ENCODE results near the gene TMEM164. TPM values are rescaled to one million over a fixed set of nuclear protein-coding genes. Genes with fewer than 3 reads are reported as not detected.

Gene TMEM164
- total and polyA plus RNA-seq, 8 donors: 7.3 to 21.3 (median 11.9) TPM

- WGBS, 2 donors: 33 to 43% methylated on average over 1 of the region's 1 CpG
- no peak overlapping the region for H3K27ac ChIP-seq
Measured at GRCh38 chrX:110162867-110163266, 160.0 kb downstream of the TMEM164 start.

GRCh38 chrX:110163488-110163887 lies 160.6 kb downstream of the TMEM164 start:
- 51 to 56% methylated on average over 3 of the region's 3 CpGs for WGBS, 2 donors
- no peak for TF ChIP-seq CTCF (IDR thresholded peaks at IDR 0.05)
- DNase-seq (no peak), FAIRE-seq (no peak), ATAC-seq (peak in 2 of 4 donors; percentile 24 to 27)
- H3K4me3 ChIP-seq: no peak overlapping the region
- no peaks in the 10 kb centered on the region for H3K36me3 ChIP-seq
- intact Hi-C loops (cut with DNase I): loop anchor here in 2 of 3 donors (5.0 to 10.0 kb wide), 2 partner anchors 244 to 251 kb away; no protein-coding TSS in a partner anchor
- H3K4me1 ChIP-seq: no peaks in the 10 kb centered on the region
- H3K9me3 ChIP-seq: no peaks in the 10 kb centered on the region
- H3K27ac ChIP-seq: no peak overlapping the region
- peaks cover 0 to 13% (median 0%) of the 10 kb centered on the region in 4 donors for H3K27me3 ChIP-seq

More at GRCh38 chrX:110162867-110163266, 160.0 kb downstream of the TMEM164 start:
- no peaks in the 10 kb centered on the region for H3K4me1 ChIP-seq
- TF ChIP-seq CTCF (IDR thresholded peaks at IDR 0.05): no peak
- H3K9me3 ChIP-seq: no peaks in the 10 kb centered on the region
- H3K36me3 ChIP-seq: no peaks in the 10 kb centered on the region
- no peak overlapping the region for H3K4me3 ChIP-seq
- H3K27me3 ChIP-seq: peaks cover 0 to 13% (median 0%) of the 10 kb centered on the region in 4 donors
- ATAC-seq: no peak
- DNase-seq: no peak
- FAIRE-seq: no peak
- intact Hi-C loops (cut with DNase I): loop anchor here in 2 of 3 donors (5.0 to 10.0 kb wide), 2 partner anchors 244 to 252 kb away; no protein-coding TSS in a partner anchor

GRCh38 chrX:110167952-110168451 lies 165.1 kb downstream of the TMEM164 start:
- Histone ChIP-seq H3K27ac (no peak overlapping the region), H3K4me3 (no peak overlapping the region), H3K9me3 (no peaks in the 10 kb centered on the region), H3K36me3 (no peaks in the 10 kb centered on the region), H3K4me1 (no peaks in the 10 kb centered on the region), H3K27me3 (peaks cover 0 to 13% (median 0%) of the 10 kb centered on the region in 4 donors)
- FAIRE-seq (no peak), ATAC-seq (peak in 3 of 4 donors; percentile 27 to 68 (median 66)), DNase-seq (peak in 3 of 6 donors; percentile 52 to 74 (median 73))
- intact Hi-C loops (cut with DNase I): loop anchor here in 1 of 3 donors (10.0 kb wide), 1 partner anchor 247 kb away; no protein-coding TSS in a partner anchor
- peak; percentile 23 to 55 (median 50) for TF ChIP-seq CTCF (IDR thresholded peaks at IDR 0.05)
- 34 to 57% methylated on average over 8 to 9 of the region's 9 CpGs for WGBS, 2 donors

GRCh38 chrX:110168585-110168984 lies 165.7 kb downstream of the TMEM164 start:
- TF ChIP-seq CTCF (IDR thresholded peaks at IDR 0.05): no peak
- intact Hi-C loops (cut with DNase I): loop anchor here in 1 of 3 donors (10.0 kb wide), 1 partner anchor 246 kb away; no protein-coding TSS in a partner anchor
- Histone ChIP-seq H3K36me3 (no peaks in the 10 kb centered on the region), H3K27ac (no peak overlapping the region), H3K4me3 (no peak overlapping the region), H3K4me1 (no peaks in the 10 kb centered on the region), H3K9me3 (no peaks in the 10 kb centered on the region), H3K27me3 (peaks cover 0 to 13% (median 0%) of the 10 kb centered on the region in 4 donors)
- WGBS, 2 donors: 83 to 89% methylated on average over 4 of the region's 4 CpGs
- no peak for FAIRE-seq
- no peak for DNase-seq
- no peak for ATAC-seq

GRCh38 chrX:110170029-110170428 lies 167.1 kb downstream of the TMEM164 start:
- Histone ChIP-seq H3K27me3 (peaks cover 0 to 13% (median 0%) of the 10 kb centered on the region in 4 donors), H3K27ac (no peak overlapping the region), H3K36me3 (no peaks in the 10 kb centered on the region), H3K4me3 (no peak overlapping the region), H3K9me3 (no peaks in the 10 kb centered on the region), H3K4me1 (no peaks in the 10 kb centered on the region)
- no peak for FAIRE-seq
- DNase-seq: no peak
- intact Hi-C loops (cut with DNase I): no loop called here
- WGBS, 2 donors: 82 to 87% methylated on average over 3 of the region's 3 CpGs
- no peak for ATAC-seq
- TF ChIP-seq CTCF (IDR thresholded peaks at IDR 0.05): no peak

All from pancreas (tissue), 10 donors.